Peyer's patch (tissue), 4 donors: ENCODE data around the gene ATP1B1.

ENCODE experiments used
- CTCF ChIP-seq, 6 experiments: fragments of 450-650 bp in 4 of 6; fragments of 200-600 bp in 2 of 6; sonication (generic) in 1 of 6; IDR thresholded peaks; one replicate each; pipeline ENCODE4 v1.5.1; 2017 to 2019; ENCODE audit warnings: antibody characterized with exemption in 6 of 6, mild to moderate bottlenecking in 3 of 6, moderate library complexity in 1 of 6
- POLR2A ChIP-seq, 2 donors: fragments of 450-650 bp; IDR thresholded peaks; one replicate each; pipeline ENCODE4 v1.5.1; 2017; ENCODE audit warnings: antibody characterized with exemption in 2 of 2, mild to moderate bottlenecking in 2 of 2, moderate library complexity in 2 of 2

- no peak for TF ChIP-seq CTCF (IDR thresholded peaks at IDR 0.05)
- TF ChIP-seq POLR2A (IDR thresholded peaks at IDR 0.05): peak in 1 of 2 donors; percentile 6
Measured at GRCh38 chr1:169110689-169111447, 4.4 kb downstream of the ATP1B1 start.
